LHCN-M2 (cell line): Measurements from ENCODE around the gene ST6GALNAC1. TPM values are rescaled to one million over a fixed set of nuclear protein-coding genes. Genes with fewer than 3 reads are reported as not detected.

ENCODE experiments used
- DNase-seq: peaks from one replicate; pipeline ENCODE4 v3.0.0-alpha.2; 2012; ENCODE audit warnings: low read depth
- polyA plus RNA-seq: library from polyadenylated mRNA; unstranded; fragments of >200 nt; gene quantifications from one replicate; pipeline ENCODE4 v1.2.1, GENCODE V29; 2012; ENCODE audit warnings: missing spikeins
- total RNA-seq: library from RNA; depleted of rRNA; stranded (reverse); fragments of >200 nt; gene quantifications from 2 replicates; pipeline ENCODE4 v1.2.3, GENCODE V29; 2014; rRNA removed

The ST6GALNAC1 gene, protein sequence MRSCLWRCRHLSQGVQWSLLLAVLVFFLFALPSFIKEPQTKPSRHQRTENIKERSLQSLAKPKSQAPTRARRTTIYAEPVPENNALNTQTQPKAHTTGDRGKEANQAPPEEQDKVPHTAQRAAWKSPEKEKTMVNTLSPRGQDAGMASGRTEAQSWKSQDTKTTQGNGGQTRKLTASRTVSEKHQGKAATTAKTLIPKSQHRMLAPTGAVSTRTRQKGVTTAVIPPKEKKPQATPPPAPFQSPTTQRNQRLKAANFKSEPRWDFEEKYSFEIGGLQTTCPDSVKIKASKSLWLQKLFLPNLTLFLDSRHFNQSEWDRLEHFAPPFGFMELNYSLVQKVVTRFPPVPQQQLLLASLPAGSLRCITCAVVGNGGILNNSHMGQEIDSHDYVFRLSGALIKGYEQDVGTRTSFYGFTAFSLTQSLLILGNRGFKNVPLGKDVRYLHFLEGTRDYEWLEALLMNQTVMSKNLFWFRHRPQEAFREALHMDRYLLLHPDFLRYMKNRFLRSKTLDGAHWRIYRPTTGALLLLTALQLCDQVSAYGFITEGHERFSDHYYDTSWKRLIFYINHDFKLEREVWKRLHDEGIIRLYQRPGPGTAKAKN
- total RNA-seq = not detected in 2 replicates
- polyA plus RNA-seq = not detected

DNA sequence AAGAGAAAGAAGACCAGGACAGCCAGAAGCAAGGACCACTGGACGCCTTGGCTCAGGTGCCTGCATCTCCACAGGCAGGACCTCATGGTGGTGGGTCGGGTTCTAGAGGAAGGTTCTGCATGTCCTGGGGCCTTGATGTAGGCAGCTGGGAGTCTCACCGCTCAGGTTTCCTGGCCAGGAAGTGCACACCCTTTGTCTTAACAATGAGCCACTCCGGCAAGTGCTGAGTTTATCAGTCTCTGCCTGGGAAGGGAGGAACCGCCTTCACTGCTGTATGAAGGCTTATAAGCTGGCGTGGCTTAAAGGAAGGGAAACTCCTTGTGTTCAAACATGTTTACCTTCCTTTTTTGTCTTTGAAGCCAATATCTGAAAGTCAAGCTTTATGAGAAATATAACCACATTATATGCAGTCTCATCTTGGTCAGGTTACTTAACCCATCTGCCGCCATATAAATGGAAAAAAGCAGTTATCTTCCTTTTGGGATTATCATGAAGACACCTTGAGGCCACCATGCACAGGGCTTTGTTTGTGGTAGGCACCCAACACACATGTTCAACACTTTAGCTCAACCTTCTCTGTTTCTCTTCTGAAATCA lies at the start of gene ST6GALNAC1:
ST6GALNAC1 (minus strand) TSS at position 205 of the 596 bp plus-strand sequence; CDS start at position 86, 119 bp downstream.
- no peak for DNase-seq

DNA sequence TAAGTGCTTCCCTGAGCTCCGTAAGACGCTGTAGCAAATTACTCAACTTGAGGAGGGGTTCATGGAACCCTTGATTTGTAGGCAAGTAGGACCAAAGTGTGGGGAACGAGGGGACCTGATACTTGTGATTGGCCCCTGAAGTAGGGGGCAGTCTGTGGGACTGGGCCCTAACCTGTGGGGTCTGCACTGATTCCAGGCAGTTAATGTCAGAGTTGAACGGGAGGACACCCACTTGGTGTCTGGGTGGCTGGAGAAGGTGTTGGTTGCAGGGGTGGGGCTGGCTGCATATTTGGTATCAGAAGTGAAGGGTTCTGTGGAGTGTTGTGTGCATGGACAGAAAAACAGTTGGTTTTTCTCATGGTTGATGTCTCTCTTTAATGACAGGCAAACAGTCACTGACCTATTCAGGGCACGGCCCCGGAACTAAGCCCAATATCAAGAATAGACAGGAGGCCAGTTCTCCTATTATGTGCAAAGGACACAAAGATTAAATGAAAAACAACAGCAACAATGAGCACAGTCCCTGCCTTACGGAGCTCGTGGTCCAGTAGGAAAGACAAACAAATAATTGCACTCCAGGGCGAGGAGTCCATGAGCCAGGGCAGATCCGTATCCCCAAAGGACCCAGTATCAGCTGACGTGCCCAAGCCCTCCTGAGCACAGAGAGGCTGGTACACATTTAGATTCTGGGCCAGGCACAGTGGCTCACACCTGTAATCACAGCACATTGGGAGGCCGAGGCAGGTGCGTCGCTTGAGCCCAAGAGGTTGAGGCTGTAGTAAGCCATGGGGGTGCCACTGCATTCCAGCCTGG lies 48.0 kb upstream of the ST6GALNAC1 start:
- no peak for DNase-seq

DNA sequence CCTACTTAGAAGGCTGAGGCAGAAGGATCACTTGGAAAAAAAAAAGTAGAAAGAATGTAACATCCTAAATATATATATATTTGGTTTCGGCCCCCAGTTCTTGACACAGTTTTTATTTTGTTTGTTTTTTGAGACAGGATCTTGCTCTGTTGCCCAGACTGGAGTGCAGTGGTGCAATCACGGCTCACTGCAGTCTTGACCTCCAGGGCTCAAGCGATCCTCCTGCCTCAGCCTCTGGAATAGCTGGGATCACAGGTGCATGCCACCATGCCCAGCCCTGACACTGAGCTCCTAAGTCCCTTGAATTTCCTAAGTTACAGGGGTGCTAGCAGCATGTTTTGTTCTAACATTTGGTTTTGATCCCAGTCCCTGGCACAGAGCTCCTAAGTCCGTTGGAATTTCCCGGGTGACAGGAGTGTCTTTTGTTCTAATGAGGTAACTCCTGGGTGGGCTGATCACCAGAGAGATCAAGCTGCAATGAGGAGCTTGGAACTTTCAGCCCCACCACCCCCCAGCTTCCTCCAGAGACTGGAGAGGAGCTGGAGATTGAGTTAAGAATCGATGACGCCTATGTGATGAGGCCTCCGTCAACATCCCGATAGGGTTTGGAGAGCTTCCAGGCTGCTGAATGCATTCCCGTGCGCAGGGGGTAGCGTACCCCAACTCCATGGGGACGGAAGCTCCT lies 47.2 kb upstream of the ST6GALNAC1 start:
- DNase-seq = no peak

DNA sequence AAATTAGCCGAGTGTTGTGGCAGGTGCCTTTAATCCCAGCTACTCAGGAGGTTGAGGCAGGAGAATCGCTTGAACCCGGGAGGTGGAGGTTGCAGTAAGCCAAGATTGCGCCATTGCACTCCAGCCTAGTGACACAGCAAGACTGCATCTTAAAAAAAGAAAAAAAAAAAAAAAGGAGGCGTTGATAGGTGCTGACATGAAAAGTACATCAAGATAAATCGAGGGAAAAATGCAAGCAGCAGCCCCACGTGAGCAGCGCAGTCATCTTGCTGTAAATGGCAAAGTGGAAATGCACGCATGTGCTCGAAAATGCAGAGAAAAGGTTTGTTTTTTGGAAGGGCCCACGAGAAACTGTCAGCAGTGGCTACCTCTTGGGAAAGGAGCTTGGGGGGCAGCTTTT lies 46.3 kb upstream of the ST6GALNAC1 start:
- DNase-seq = no peak

DNA sequence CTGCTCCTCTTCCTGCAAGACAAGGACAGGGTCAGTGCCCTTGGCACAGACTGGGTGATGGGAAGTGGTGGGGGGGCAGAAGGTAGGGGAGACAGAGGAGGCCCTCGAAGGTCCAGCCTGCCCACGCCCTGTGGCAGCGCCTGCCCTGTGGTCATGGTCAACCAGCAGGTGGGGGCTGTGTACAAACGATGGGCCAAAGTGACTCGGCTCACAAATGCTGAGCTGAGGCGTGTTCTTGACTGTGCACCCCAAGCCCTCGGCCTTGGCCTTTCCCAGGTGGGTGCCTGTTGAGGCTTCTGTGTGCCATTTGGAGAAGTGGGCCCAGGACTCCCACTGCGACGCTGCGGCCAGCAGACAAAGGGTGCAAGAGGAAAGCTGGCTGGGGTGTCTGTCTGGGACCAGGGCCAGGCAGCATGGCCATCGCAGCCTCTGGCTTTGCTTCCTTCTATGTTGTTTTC lies 44.6 kb upstream of the ST6GALNAC1 start:
- DNase-seq = no peak

DNA sequence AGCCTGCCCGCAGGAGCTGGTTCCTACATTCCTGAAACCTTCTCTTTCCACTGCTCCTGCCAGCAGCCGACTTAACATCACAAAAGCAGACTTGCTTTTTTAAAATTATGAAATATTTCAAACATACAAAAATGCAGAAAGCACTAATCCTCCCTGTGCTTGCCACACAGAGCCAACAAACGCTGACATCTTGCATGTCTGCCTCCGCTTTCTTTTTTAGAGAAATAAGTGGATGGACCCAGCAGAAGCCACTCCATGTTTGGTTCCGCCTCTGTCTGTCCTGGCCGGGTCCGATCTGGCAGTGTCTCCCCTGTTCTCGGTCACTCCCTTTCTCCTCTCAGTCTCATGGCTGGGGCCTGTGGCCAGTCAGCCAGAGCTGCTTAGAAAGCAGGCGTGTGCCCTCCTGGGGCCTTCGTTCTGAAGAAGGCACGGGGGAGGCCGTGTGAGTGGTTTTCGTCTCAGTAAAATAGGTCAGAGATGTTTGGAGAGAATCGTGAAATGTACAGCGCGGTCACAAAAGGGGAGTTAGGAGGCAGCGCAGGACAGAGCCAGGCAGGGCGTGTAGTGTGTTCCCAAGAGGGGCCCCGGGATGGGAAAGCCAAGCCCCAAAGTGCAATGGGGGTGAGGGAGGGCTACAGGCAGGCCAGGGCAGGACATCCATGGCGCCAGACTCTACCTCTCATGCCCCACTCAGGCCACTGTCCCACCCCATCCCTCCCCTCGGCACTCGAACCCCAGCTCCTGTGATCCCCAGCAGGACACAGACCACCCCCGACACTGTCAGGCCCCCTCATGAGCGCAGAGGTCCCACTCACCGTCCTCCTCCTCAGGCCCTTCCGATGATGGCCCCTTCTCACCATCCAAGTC lies 44.0 kb upstream of the ST6GALNAC1 start:
- DNase-seq = no peak

DNA sequence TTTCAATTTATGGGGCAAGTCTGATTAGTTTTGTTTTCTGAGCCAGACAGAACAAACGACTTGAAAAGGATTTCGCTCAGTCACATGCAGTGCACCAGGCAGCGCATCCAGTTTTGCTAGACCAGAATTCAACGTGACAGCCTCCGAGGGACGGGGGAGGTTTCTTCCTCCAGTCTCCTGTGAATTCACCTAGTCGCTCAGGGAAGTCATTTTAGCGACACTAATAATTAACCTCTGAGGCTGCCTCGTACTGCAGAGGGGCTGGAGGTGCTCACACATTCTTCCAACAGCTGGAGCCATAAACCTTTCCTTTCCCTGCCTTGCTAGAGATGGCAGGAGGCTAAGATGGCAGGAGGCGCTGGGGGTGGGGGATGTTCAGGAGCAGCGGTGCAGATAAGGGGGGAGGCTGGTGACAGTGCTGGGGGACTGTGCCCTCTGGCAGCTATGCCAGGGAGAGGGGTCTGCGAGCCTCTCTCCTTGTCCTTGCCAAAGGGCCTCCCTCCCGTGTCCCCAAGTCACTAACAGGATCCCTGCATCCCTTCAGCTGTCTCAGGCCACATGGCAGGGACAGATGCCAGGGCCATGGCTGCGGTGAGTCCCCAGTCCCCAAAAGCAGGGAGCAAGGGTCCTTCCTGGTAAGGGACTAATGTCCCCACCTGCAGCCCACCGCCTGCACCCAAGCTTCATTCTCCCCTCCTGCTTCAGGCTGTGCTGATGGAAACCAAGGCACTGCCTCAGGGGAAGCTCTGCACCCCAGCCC lies 43.2 kb upstream of the ST6GALNAC1 start:
- DNase-seq = no peak

DNA sequence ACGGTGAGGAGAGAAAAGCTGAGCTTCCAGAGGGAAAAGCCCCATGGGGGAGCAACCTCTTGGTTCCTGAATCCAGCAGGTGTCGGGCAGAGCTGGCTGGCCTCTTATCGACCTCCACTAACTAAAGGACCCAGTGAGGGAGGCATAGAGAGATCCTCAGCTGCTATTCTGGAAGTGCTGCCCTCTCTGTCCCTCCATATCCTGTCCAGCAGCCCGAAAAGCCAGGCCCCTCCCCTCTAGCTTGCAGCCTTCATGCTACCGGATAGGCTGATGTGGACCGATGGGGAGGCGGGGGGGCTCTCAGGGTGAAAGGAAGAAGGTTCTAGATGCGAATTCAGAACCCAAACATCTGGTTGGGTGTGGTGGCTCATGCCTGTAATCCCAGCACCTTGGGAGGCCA lies 42.3 kb upstream of the ST6GALNAC1 start:
- DNase-seq = no peak

DNA sequence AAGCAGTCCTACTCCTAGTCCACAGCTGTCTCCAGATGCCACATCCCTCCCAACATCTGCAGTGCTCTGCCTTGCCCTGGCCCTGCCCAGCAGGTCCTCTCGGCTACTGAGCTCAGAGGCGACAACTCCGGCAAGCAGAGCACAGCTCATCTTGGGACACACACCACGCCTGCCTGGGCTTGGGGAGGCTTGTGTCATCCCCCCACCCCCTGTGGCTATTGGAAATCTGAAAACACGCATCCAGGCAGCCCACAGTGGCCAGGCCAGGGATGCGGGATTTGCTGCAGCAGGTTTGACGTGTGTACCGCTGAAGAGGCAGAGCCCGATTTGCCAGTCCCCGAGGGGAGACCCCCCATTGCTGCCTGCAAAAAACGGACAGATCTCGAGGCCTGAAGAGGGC lies 41.8 kb upstream of the ST6GALNAC1 start:
- no peak for DNase-seq

DNA sequence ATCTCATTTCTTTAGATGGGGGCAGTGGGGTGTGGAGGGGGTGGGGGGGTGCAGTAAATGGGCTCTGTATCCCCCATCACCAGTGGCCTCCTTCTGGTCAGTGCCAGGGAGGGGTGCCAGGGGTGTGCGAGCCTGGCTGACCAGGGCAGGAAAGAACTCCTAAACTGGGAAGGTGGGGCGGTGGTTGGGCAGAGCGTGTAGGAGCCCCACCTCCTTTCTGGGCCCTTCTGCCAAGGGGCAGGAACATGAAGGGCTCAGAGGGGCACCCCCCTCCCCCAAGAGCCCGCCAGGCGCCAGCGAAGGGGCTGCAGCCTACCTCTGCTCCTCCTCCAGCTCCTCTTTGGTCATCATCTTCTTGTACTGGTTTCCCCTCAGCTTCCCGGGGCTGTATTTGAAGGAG lies 41.2 kb upstream of the ST6GALNAC1 start:
- no peak for DNase-seq

DNA sequence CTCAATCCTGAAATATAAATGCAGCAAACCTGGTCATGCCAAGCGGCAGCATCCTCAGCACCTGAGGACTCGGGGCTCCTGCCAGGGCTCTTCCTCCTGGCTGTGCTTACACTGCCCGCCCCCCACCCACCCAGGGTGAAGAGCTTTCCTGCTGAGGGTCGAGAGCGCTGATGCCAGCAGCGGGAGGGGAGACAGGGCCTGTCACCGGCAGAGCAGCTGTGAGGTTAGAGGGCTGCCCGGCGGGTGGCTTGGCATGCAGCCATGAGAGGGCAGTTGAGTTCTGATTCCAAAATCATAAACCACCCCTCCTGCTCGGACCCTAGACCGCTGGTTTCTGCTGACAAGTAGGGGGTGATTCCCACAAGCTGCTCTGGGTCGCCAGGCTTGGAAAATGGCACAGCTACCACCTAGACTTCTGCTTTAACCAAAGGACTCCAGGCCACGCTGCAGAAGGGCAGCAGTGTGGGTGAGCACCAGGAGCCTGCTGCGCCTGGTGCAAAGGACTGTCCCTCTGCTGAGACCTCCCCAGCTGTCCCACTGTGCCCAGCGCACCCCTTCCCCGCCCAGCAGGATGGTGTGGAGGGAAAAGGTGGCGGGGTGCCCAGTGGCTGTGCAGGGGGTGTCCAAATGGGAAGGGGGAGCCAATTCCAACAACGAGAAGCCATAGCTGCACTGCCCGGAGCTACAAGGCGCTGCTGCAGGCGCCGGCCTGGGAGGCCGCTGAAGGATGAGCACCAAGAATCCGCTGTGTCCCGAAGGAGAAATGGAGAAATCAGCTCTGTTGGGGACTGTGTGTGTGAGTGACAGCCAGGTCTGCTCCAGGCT lies 40.6 kb upstream of the ST6GALNAC1 start:
- peak; percentile 51 for DNase-seq

DNA sequence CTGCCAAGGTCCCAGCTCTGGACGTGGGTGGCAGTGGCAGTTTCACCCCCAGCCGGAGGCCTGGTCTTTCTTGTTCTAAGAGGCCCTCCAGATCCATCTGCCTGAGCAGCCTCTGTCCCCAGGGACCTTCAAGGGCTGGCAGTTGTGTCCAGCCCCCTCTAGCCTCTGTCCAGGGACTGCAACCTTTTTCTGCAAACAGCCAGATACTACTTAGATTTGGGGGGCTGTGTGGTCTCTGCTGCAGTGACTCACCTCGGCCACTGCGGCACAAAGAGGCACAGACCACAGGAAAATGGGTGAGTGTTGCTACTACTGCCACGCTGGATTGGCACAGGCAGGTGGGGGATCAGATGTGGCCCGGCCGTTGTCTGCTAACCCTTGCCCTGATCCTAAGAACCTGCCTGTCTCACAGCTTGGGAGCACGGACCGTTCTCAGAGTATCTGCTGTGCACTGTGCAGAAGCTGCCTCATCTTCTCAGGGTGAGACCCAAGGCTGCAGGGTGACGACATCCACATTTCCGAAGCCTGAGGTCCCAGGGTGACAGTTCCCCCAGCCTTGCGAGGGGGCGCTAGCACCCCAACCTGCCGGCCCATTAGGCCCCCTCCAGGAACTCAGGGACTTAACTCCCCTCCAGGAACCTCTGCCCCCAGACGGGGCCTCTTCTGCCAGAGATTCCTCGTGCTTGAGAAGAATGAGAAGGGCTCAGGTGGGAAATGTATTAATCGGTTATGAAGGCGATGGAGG lies 39.6 kb upstream of the ST6GALNAC1 start:
- peak; percentile 96 for DNase-seq

DNA sequence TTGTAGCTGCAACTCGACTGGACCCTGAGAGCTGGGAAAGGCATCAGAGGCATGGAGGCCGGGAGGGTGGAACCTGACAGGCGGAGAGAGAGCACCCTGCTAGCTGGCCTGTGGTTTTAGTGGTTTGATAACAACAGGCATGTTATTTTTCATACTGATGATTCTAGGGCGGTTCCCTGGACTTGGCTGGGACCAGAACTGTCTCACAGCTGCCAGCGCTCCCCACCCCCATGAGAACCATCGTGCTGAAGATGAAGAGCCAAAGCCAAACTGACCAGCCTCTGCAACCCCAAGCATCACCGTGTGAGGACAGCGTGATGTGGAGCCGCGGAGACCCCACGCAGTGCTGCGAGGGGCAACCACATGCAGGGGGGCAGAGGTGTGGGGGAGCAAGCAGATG lies 38.7 kb upstream of the ST6GALNAC1 start:
- peak; percentile 96 for DNase-seq

DNA sequence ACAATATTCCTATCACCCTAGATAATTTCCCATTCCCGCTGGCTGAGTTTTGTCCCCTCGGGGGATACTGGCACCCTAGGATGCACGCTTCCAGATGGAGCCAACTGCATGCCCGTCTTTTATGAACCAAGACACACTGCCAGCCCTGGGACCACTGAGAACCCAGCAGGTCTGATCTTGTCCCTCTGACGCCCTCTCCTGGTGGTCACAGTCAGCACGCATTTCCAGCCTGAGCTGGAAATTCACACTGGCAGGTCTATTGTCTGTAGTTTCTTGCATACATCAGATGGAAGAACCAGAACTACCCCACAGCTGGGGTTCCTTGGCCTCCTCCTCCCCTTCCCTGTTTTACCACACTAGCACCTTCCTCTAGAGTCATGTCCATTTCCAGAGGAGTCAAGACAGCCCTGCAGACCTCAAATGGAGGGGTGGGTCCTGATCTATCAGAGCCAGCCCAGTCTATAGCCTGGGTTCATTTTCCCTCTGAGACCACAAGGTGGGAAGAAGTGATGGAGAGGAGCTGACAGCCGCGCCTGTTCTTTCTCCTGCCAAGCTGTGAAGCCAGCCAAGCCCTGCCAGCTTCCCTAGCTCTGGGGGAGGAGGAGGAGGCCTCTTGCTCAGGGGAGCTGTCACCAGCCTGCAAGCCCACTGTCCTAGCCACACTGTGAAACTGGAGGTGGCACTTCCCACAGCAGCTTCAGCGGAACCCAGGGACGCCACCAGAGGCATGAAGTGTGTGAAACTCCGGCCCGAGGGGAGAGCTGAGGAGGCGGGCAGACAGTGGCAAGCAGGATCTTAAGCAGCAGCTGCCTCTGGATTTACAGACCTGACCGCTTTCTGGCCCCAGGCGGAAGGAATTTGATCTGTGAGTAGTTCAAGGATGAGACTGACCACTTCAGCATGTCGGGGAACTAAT lies 37.9 kb upstream of the ST6GALNAC1 start:
- DNase-seq = peak; percentile 95

DNA sequence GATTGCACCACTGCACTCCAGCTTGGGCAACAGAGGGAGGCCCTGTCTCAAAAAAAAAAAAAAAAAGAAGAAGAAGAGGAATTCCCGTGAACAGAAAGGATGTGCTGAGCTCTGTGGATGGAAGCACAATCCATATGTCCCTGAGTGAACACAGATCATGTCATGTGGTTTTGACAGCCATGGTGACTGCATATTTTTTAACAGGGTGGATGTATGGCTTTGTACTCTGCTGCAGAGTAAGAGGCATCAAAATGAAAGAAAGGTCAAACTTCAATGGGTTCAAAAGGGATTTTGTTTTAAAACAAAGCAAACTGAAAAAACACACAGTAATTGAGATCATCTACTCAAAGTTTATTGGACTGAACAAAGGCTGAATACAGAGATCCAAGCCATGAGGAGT lies 35.7 kb upstream of the ST6GALNAC1 start:
- DNase-seq = no peak

DNA sequence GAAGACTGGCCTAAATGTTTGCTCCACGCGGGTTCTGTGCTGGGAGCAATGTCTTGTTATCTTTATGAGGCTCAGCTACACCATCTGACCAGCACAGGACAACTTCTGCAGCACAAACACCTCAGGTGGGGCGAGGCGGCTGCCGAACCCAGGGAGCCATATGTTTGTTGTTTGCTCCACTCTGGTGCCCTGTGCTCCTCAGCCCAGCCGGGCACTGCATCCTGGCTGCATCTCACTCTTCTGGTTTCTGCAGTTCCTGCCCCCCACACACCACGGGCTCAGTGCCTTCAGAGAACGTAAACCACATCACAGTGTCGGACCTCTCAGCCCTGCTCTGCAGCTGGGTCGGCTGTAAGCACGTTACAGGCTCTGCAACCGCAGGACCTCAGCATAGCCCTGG lies 34.8 kb upstream of the ST6GALNAC1 start:
- DNase-seq = no peak

DNA sequence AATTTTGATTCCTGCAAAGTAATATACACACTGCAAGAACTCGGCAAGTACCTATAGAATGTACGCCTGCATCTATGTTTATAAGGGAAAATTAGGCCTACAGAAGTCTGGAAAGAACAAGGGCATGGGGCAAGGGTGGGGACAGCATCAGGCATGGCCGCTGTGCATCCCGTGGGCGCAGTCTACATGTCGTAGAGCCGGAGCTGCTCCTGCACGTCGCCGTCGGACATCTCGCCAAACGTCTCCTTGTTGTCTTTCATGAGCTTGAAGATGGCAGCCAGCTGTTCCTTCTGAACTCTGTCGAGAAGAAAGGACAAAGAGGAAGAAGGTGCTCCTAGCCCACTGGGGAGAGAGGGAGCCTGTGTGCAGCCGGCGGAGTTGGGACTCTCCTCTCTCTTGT lies 33.8 kb upstream of the ST6GALNAC1 start:
- no peak for DNase-seq
